Naive thymus-derived CD4-positive, alpha-beta T cell (primary cell): ENCODE measurements around the gene USP3. TPM values are rescaled to one million over a fixed set of nuclear protein-coding genes. Genes with fewer than 3 reads are reported as not detected.

Source experiments
- ATAC-seq: fragments of 150-1000 bp; cut with Tn5 transposase; 2 replicates; pipeline ENCODE4 v1.10.0; 2021; ENCODE audit warnings: mild to moderate bottlenecking, moderate library complexity
- CTCF ChIA-PET: fragments of 350-600 bp; sonication (Branson Sonifier 250); formaldehyde crosslinking; loops from one replicate; lab custom pipeline; 2021; ENCODE audit warnings: antibody characterized with exemption; lab: Charles Lee
- POLR2A ChIA-PET: fragments of 350-600 bp; sonication (Branson Sonifier 250); formaldehyde crosslinking; loops from one replicate; lab custom pipeline; 2021; ENCODE audit warnings: antibody characterized with exemption, inconsistent platforms; lab: Charles Lee
- DNase-seq, 9 donors: peaks; one replicate each; pipeline versions ENCODE4 v3.0.0 to v3.0.0-alpha.2; 2020 to 2022; ENCODE audit warnings: mixed read lengths in 1 of 9
- H3K27ac ChIP-seq: one replicate; pipeline ENCODE4 v1.7.0; 2013; ENCODE audit warnings: mild to moderate bottlenecking, low read depth, low read length, moderate library complexity
- H3K27me3 ChIP-seq, 2 donors: one replicate each; pipeline ENCODE4 v1.7.0; 2013; ENCODE audit warnings: low read length in 2 of 2, mild to moderate bottlenecking in 2 of 2, moderate library complexity in 2 of 2; ENCODE audit not compliant: control insufficient read depth in 2 of 2, insufficient read depth in 2 of 2
- H3K36me3 ChIP-seq, 3 experiments: 1 replicate in 2 of 3; 2 replicates in 1 of 3; pipeline ENCODE4 v1.7.0; 2013; ENCODE audit warnings: low read length in 3 of 3, mild to moderate bottlenecking in 3 of 3, moderate library complexity in 1 of 3; ENCODE audit not compliant: insufficient read depth in 3 of 3, control insufficient read depth in 2 of 3
- H3K4me1 ChIP-seq, 2 donors: one replicate each; pipeline ENCODE4 v1.7.0; 2013; ENCODE audit warnings: low read length in 2 of 2, mild to moderate bottlenecking in 2 of 2, moderate library complexity in 1 of 2; ENCODE audit not compliant: control insufficient read depth in 2 of 2, insufficient read depth in 2 of 2
- H3K4me3 ChIP-seq: 2 replicates; pipeline ENCODE4 v1.7.0; 2013; ENCODE audit warnings: mild to moderate bottlenecking, low read length
- H3K9me3 ChIP-seq, 3 experiments: 1 replicate in 2 of 3; 2 replicates in 1 of 3; pipeline ENCODE4 v1.7.0; 2013; ENCODE audit warnings: low read length in 3 of 3; ENCODE audit not compliant: control insufficient read depth in 2 of 3
- H3K27ac Mint-ChIP-seq, 9 donors: one replicate each; pipeline ENCODE4 v1.8.0; 2020 to 2022; ENCODE audit warnings: mixed read lengths in 9 of 9, mild to moderate bottlenecking in 8 of 9, moderate library complexity in 5 of 9, inconsistent platforms in 2 of 9
- H3K27me3 Mint-ChIP-seq, 5 donors: one replicate each; pipeline ENCODE4 v1.8.0; 2021 to 2022; ENCODE audit warnings: mixed read lengths in 5 of 5, mild to moderate bottlenecking in 1 of 5
- H3K36me3 Mint-ChIP-seq, 5 donors: one replicate each; pipeline ENCODE4 v1.8.0; 2020 to 2022; ENCODE audit warnings: mixed read lengths in 5 of 5, mild to moderate bottlenecking in 3 of 5, inconsistent platforms in 1 of 5
- H3K4me1 Mint-ChIP-seq, 7 donors: one replicate each; pipeline ENCODE4 v1.8.0; 2020 to 2022; ENCODE audit warnings: mixed read lengths in 7 of 7, mild to moderate bottlenecking in 3 of 7, inconsistent platforms in 1 of 7
- H3K4me3 Mint-ChIP-seq, 10 donors: one replicate each; pipeline ENCODE4 v1.8.0; 2020 to 2022; ENCODE audit warnings: mild to moderate bottlenecking in 10 of 10, mixed read lengths in 10 of 10, moderate library complexity in 6 of 10, inconsistent platforms in 2 of 10
- H3K9me3 Mint-ChIP-seq, 11 donors: one replicate each; pipeline ENCODE4 v1.8.0; 2020 to 2022; ENCODE audit warnings: mixed read lengths in 11 of 11, mild to moderate bottlenecking in 4 of 11, inconsistent platforms in 1 of 11, moderate library complexity in 1 of 11
- intact Hi-C, 2 donors: fragments of 100-400 bp; cut with micrococcal nuclease; formaldehyde crosslinking; loops; one replicate each; pipeline ENCODE4 v1.15.1; 2023
- polyA plus RNA-seq, 2 donors: library from polyadenylated mRNA; unstranded; fragments of 300-500 nt; fragmentation: Illumina TruSeq; gene quantifications; one replicate each; pipeline ENCODE4 v1.2.3, GENCODE V29; 2021
- total RNA-seq, 6 experiments: library from RNA in 5 of 6; stranded (reverse) in 5 of 6; gene quantifications; 1 replicate in 5 of 6; 2 replicates in 1 of 6; pipeline ENCODE4 v1.2.3 and lab custom pipeline; 2021 to 2026

The USP3 gene
- total and polyA plus RNA-seq, 7 experiments from 2014 or later: 53.3 to 288 (median 140) TPM

DNA sequence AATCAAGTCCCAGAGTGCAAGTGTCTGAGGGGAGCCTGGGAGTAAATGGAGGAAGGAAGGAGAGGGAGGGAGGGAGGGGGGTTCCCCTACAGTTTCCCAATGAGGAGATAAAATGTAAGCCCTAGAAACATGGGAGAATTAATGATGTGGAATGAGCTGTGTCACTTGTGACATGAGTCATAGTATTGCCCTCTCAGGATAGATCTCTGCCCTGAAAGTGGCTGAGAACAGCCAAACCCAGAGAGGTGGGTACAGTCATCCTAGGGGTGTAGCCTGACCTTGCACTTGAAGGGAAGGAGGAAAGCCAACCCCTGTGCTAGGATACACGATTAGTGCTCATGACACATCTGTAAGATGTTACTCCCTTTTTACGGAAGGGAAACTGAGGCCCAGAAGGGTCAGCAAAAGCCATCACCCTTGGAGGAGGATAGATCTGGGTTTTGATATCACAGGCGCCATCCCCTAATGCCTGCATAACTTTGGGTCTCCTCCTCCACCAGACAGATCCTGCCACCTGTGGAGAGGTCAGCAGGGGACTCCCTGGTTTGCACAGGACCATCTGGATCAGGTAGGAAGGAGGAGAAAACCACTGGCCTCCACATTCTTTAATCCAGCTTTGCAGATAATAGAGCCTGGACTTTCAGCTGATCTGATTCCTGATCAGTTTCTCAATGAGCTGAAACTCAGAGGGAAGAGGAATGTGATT lies 23.1 kb upstream of the USP3 start:
- Histone ChIP-seq H3K27me3 (no peaks in the 10 kb centered on the region), H3K4me1 (peaks cover 54 to 81% of the 10 kb centered on the region in 2 donors), H3K36me3 (no peaks in the 10 kb centered on the region), H3K27ac (peak overlapping the region; percentile 96), H3K9me3 (no peaks in the 10 kb centered on the region), H3K4me3 (peak overlapping the region; percentile 18)
- CTCF ChIA-PET: interaction anchor here (1.4 to 7.2 kb wide), 4 partner anchors 15 to 119 kb away, joined by 3 to 70 read pairs (median 14); partner anchors contain the start of gene USP3
- Mint-ChIP-seq H3K27me3 (no peaks in the 10 kb centered on the region), H3K4me3 (peak overlapping the region in 7 of 10 donors; percentile 42 to 90 (median 78)), H3K4me1 (peaks cover 46 to 91% (median 80%) of the 10 kb centered on the region in 7 donors), H3K27ac (peak overlapping the region; percentile 99 to 100 (median 99)), H3K36me3 (peaks cover 0 to 2% (median 0%) of the 10 kb centered on the region in 5 donors), H3K9me3 (no peaks in the 10 kb centered on the region)
- intact Hi-C loops: no loop called here
- ATAC-seq (peak; percentile 18), DNase-seq (no peak)
- POLR2A ChIA-PET: interaction anchor here (1.2 to 16.5 kb wide), 5 partner anchors 8 to 59 kb away, joined by 4 to 392 read pairs (median 5); partner anchors contain the start of gene USP3

DNA sequence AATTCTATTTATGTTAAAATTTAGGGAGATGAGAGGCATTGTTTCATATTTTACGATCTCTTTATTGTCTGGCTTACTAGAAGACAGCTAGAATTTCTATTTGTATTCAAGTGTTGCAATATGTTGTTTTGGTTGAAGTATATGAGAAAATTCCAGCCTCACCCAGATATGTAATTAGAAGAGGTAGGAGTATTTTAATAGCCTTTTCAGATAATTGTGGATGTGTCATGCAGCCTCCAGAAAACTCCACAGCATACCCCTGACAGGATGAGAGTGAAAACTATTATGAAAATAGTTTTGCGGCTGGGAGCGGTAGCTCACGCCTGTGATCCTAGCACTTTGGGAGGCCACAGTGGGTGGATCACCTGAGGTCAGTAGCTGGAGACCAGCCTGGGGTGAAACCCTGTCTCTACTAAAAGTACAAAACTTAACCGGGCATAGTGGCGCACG lies 21.5 kb upstream of the USP3 start:
- Histone ChIP-seq H3K27ac (peak overlapping the region; percentile 71), H3K4me1 (peaks cover 54 to 84% of the 10 kb centered on the region in 2 donors), H3K9me3 (no peaks in the 10 kb centered on the region), H3K4me3 (no peak overlapping the region), H3K27me3 (no peaks in the 10 kb centered on the region), H3K36me3 (no peaks in the 10 kb centered on the region)
- ATAC-seq (no peak), DNase-seq (no peak)
- Mint-ChIP-seq H3K27ac (peak overlapping the region; percentile 52 to 100 (median 95)), H3K27me3 (no peaks in the 10 kb centered on the region), H3K4me1 (peaks cover 48 to 97% (median 84%) of the 10 kb centered on the region in 7 donors), H3K36me3 (peaks cover 0 to 2% (median 0%) of the 10 kb centered on the region in 5 donors), H3K9me3 (no peaks in the 10 kb centered on the region), H3K4me3 (peak overlapping the region in 5 of 10 donors; percentile 16 to 78 (median 18))
- intact Hi-C loops: no loop called here
- POLR2A ChIA-PET: interaction anchor here (0.6 to 16.5 kb wide), 10 partner anchors 9 to 124 kb away, joined by 3 to 392 read pairs (median 4); partner anchors contain the start of gene USP3
- CTCF ChIA-PET: interaction anchor here (0.8 to 7.2 kb wide), 6 partner anchors 13 to 50 kb away, joined by 3 to 70 read pairs (median 8); partner anchors contain the start of gene USP3

DNA sequence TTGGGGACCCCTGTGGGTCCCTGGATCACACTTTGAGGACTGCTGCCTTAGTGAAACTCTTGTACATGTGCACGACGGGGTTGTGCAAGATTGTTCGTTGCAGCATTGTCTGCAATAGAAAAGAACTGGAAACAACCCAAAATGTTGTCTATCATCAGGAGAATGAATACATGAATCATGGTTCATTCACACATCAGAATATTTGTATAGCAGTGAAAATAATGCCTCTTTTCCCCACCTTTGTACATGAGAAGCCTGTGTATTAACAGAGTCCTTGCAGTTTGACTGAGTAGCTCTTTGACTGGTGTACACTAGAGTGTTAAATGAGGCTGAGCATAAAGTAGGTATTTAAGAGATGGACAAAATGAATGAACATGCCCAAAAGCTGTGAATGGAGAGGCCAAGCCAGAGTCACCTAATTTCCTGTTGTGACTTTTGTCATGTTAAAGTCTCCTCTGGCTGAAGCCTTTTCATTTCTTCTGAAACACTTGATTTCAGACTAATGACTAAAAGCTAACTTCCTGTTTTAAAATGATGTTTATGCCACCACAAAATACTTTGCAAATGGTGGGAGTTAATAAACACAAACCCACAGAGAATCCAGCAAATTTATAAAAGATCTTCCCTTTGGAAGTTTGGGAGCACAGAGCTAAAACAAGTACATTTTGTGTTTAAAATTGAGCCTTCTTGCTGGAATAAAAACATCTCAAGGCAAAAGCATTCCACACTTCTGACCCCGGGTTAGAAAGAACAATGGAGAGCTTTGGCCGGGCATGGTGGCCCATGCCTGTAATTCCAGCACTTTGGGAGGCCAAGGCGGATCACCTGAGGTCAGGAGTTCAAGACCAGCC lies 20.6 kb upstream of the USP3 start:
- peaks cover 51 to 97% (median 82%) of the 10 kb centered on the region in 7 donors for H3K4me1 Mint-ChIP-seq
- no peak overlapping the region for H3K4me3 ChIP-seq
- H3K27me3 Mint-ChIP-seq: no peaks in the 10 kb centered on the region
- H3K4me3 Mint-ChIP-seq: peak overlapping the region; percentile 57 to 85 (median 73)
- ATAC-seq (no peak), DNase-seq (no peak)
- H3K4me1 ChIP-seq: peaks cover 48 to 76% of the 10 kb centered on the region in 2 donors
- no peaks in the 10 kb centered on the region for H3K9me3 ChIP-seq
- no peaks in the 10 kb centered on the region for H3K27me3 ChIP-seq
- intact Hi-C loops: no loop called here
- POLR2A ChIA-PET: interaction anchor here (0.7 to 16.5 kb wide), 10 partner anchors 9 to 123 kb away, joined by 3 to 392 read pairs (median 4); partner anchors contain the start of gene USP3
- H3K27ac ChIP-seq: peak overlapping the region; percentile 71
- CTCF ChIA-PET: interaction anchor here (0.7 to 7.2 kb wide), 10 partner anchors 10 to 67 kb away, joined by 3 to 70 read pairs (median 4); partner anchors contain the start of gene USP3
- H3K36me3 ChIP-seq: no peaks in the 10 kb centered on the region
- peak overlapping the region; percentile 89 to 100 (median 96) for H3K27ac Mint-ChIP-seq
- no peaks in the 10 kb centered on the region for H3K9me3 Mint-ChIP-seq
- peaks cover 0 to 2% (median 0%) of the 10 kb centered on the region in 5 donors for H3K36me3 Mint-ChIP-seq

DNA sequence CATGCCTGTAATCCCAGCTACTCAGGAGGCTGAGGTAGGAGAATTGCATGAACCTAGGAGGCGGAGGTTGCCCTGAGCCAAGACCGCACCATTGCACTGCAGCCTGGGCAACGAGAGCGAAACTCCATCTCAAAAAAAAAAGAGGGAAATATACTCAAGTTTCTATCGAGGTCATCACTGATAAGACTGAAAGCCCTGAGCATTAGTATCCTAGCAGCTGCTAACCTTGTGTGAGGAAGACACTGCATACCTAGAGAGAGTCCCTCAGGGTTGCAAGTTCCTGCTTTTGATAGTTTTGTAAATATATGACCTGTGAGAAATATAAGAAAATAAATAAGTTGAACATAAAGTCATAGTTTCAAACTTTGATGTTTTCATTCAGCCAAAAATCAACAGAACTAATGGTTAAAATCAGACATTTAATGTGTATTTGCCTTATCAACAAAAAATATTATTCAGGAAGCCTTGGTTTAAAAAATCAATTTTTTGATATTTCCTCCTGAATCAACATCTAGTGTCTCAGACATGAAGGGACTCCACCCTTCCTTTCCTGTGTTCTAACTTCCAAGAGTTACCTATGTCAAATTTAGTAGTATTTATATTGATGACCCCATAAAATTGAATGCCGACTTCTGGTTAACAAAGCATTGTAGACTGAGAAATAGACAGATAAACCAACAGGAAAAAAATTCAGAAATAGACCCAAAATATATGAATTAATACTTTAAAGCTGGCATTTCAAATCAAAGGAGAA lies 19.8 kb upstream of the USP3 start:
- DNase-seq (no peak), ATAC-seq (no peak)
- Mint-ChIP-seq H3K4me3 (peak overlapping the region; percentile 57 to 85 (median 73)), H3K36me3 (no peaks in the 10 kb centered on the region), H3K9me3 (no peaks in the 10 kb centered on the region), H3K4me1 (peaks cover 44 to 93% (median 73%) of the 10 kb centered on the region in 7 donors), H3K27ac (peak overlapping the region; percentile 89 to 100 (median 96)), H3K27me3 (no peaks in the 10 kb centered on the region)
- no peaks in the 10 kb centered on the region for H3K9me3 ChIP-seq
- ChIA-PET CTCF (interaction anchor here (0.6 to 7.2 kb wide), 14 partner anchors 10 to 66 kb away, joined by 3 to 70 read pairs (median 4); partner anchors contain the start of gene USP3), POLR2A (interaction anchor here (0.8 to 16.5 kb wide), 9 partner anchors 9 to 115 kb away, joined by 3 to 392 read pairs (median 6); partner anchors contain the start of gene USP3)
- intact Hi-C loops: loop anchor here (5.0 kb wide), 2 partner anchors 58 to 118 kb away; no protein-coding TSS in a partner anchor
- H3K4me1 ChIP-seq: peaks cover 41 to 68% of the 10 kb centered on the region in 2 donors
- no peak overlapping the region for H3K4me3 ChIP-seq
- H3K27me3 ChIP-seq: no peaks in the 10 kb centered on the region
- no peaks in the 10 kb centered on the region for H3K36me3 ChIP-seq
- peak overlapping the region; percentile 71 for H3K27ac ChIP-seq

DNA sequence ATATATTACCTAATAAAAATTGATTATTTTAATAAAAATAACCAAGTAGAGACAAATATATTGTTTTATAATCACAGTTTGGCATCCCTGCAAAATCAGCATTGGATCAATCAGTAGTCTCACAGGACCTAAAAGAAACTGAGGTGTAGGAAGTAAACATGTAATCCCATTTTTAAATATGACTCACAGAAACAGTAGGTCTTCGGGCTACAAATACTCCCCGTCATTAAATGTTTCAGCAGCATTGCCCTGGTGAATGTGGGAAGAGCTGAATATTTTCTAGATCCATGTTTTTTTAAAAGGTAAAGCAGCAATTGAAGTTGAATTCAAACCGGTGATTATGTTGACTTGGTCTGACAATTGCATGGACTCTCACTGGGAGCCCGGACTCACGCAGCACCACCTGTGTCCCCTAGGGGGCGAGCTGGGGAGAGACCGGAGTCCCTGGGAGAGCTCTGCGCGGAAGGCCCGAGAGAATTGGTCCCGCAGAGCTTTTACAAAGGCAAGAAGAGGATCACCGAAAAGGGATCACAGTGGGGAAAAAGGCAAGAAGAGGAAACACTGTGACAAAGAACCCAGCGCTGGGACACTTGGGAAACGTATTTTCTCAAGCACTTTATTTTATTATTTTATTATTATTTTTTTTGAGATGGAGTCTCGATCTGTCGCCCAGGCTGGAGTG lies 17.2 kb upstream of the USP3 start:
- peak overlapping the region; percentile 47 to 99 (median 82) for H3K27ac Mint-ChIP-seq
- no peaks in the 10 kb centered on the region for H3K27me3 Mint-ChIP-seq
- peaks cover 40 to 88% (median 71%) of the 10 kb centered on the region in 7 donors for H3K4me1 Mint-ChIP-seq
- Histone ChIP-seq H3K27me3 (no peaks in the 10 kb centered on the region), H3K27ac (peak overlapping the region; percentile 10), H3K4me1 (peaks cover 30 to 55% of the 10 kb centered on the region in 2 donors), H3K9me3 (no peaks in the 10 kb centered on the region), H3K36me3 (no peaks in the 10 kb centered on the region), H3K4me3 (no peak overlapping the region)
- ChIA-PET CTCF (interaction anchor here (0.6 to 4.7 kb wide), 20 partner anchors 9 to 123 kb away, joined by 3 to 50 read pairs (median 4); partner anchors contain the start of gene USP3), POLR2A (interaction anchor here (0.5 to 13.2 kb wide), 10 partner anchors 9 to 235 kb away, joined by 3 to 281 read pairs (median 4); partner anchors contain the start of gene USP3)
- H3K36me3 Mint-ChIP-seq: peaks cover 0 to 4% (median 0%) of the 10 kb centered on the region in 5 donors
- H3K9me3 Mint-ChIP-seq: no peaks in the 10 kb centered on the region
- ATAC-seq (peak; percentile 86), DNase-seq (peak; percentile 68 to 89 (median 83))
- peak overlapping the region; percentile 50 to 84 (median 59) for H3K4me3 Mint-ChIP-seq
- intact Hi-C loops: loop anchor here (1.0 to 5.0 kb wide), 9 partner anchors 8 to 115 kb away; partner anchors contain the start of gene USP3 (in 1 of the 2)
